ENCODE data around the gene SCAMP3. TPM values are rescaled to one million over a fixed set of nuclear protein-coding genes. Genes with fewer than 3 reads are reported as not detected.

Gene SCAMP3
- 35.9 and 41.3 TPM in 2 replicates for total RNA-seq

DNA sequence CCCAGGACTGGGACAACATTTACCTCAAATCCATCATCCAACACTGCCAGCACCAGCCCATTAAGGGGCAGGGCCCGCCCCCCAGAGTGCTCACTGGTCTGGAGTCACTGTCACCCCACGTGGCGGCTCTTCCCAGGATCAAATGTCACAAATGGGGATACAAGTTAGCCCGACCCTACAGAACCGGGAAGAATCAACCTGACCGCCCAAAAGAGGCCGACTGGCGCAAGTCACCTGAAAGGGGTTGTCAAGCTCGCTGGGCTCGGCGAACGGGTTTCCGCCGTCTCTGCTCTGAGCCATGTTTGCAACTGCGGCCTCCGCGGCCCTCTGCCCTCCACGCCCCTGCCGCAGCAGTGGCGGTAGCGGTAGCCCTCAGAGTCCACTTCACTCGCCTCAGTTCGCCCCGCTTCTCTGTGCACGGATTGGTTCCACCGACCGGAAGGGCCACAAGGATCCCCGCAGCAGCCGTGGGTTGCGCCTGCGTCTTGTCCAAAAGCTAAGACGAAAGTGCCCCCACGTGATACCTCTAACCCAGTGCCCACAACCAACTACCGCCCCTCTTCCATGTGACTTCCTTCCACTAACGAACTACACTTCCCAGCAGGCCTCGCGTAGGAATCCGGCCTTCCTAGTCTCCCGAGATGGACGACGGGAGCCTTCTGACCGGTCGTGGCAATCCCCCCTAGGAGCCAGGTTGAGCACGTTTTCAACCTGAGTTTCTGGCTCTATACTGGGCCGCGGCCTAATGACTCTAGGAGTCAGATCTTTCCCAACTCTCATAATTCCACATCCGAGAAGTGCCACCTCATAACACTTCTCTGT, at the start of gene SCAMP3:
SCAMP3 (minus strand) TSS at position 509 of the 822 bp plus-strand sequence; CDS start at position 300, 209 bp downstream.
- H4K20me1 ChIP-seq (ENCODE audit: insufficient read depth, low read length) = no peaks in the 10 kb centered on the region
- H3K79me2 ChIP-seq (ENCODE audit: insufficient read depth, low read length) = peaks cover 25% of the 10 kb centered on the region
- peak within 1 kb of the TSS; percentile 76 for H3K27ac ChIP-seq (ENCODE audit: low read depth, low read length)
- TF ChIP-seq, protein P1, sequence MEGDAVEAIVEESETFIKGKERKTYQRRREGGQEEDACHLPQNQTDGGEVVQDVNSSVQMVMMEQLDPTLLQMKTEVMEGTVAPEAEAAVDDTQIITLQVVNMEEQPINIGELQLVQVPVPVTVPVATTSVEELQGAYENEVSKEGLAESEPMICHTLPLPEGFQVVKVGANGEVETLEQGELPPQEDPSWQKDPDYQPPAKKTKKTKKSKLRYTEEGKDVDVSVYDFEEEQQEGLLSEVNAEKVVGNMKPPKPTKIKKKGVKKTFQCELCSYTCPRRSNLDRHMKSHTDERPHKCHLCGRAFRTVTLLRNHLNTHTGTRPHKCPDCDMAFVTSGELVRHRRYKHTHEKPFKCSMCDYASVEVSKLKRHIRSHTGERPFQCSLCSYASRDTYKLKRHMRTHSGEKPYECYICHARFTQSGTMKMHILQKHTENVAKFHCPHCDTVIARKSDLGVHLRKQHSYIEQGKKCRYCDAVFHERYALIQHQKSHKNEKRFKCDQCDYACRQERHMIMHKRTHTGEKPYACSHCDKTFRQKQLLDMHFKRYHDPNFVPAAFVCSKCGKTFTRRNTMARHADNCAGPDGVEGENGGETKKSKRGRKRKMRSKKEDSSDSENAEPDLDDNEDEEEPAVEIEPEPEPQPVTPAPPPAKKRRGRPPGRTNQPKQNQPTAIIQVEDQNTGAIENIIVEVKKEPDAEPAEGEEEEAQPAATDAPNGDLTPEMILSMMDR (IDR thresholded peaks at IDR 0.05; ENCODE audit: extremely low read depth, low read depth, low read length) = no peak
- H3K27me3 ChIP-seq (ENCODE audit: insufficient read depth, low read length) = no peaks in the 10 kb centered on the region
- no peaks in the 10 kb centered on the region for H3K9me3 ChIP-seq (ENCODE audit: low read depth, low read length)
- peak within 1 kb of the TSS; percentile 96 for H3K4me2 ChIP-seq (ENCODE audit: insufficient read depth, low read length)
- peak within 1 kb of the TSS; percentile 92 for H3K4me3 ChIP-seq (ENCODE audit: insufficient read depth, low read length)
- peaks cover 66% of the 10 kb centered on the region for H3K36me3 ChIP-seq (ENCODE audit: insufficient read depth, low read length)
- H3K4me1 ChIP-seq (ENCODE audit: insufficient read depth, low read length) = peaks cover 16% of the 10 kb centered on the region
- DNase-seq (ENCODE audit: insufficient read length, low spot score, missing footprints) = peak; percentile 99
- H2AFZ ChIP-seq (ENCODE audit: low read length) = peak within 1 kb of the TSS; percentile 89

DNA sequence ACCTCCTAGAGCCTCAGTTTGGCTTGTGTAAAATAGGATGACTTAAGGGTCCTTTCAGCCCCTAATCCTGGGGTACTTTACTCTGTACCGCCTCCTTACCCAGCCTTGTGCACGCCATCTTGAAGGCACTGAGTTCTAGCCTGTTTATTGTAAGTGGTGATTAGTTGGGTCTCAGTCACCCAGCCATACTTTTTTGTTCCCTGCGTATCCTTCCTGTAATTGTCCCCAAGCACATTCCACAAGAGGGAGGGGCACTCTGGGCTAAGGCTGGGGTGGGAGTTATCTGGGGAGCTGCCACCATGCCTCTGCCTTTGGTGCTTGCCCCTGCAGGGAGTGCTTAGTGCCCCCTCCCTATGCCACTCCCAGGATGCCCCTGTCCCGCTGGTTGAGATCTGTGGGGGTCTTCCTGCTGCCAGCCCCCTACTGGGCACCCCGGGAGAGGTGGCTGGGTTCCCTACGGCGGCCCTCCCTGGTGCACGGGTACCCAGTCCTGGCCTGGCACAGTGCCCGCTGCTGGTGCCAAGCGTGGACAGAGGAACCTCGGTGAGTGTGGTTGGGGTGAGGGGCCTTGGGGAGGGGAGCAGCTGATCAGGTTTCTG, 47.4 kb upstream of the SCAMP3 start:
- Histone ChIP-seq H2AFZ (ENCODE audit: low read length) (peak overlapping the region; percentile 90), H3K36me3 (ENCODE audit: insufficient read depth, low read length) (peaks cover 22% of the 10 kb centered on the region), H3K79me2 (ENCODE audit: insufficient read depth, low read length) (peaks cover 44% of the 10 kb centered on the region), H3K27ac (ENCODE audit: low read depth, low read length) (peak overlapping the region; percentile 87), H3K4me1 (ENCODE audit: insufficient read depth, low read length) (peaks cover 37% of the 10 kb centered on the region), H3K27me3 (ENCODE audit: insufficient read depth, low read length) (no peaks in the 10 kb centered on the region), H3K9me3 (ENCODE audit: low read depth, low read length) (no peaks in the 10 kb centered on the region), H3K4me3 (ENCODE audit: insufficient read depth, low read length) (peak overlapping the region; percentile 99), H4K20me1 (ENCODE audit: insufficient read depth, low read length) (no peaks in the 10 kb centered on the region), H3K4me2 (ENCODE audit: insufficient read depth, low read length) (peak overlapping the region; percentile 99)
- TF ChIP-seq, protein P1 (IDR thresholded peaks at IDR 0.05; ENCODE audit: extremely low read depth, low read depth, low read length) = no peak
- peak; percentile 72 for DNase-seq (ENCODE audit: insufficient read length, low spot score, missing footprints)

DNA sequence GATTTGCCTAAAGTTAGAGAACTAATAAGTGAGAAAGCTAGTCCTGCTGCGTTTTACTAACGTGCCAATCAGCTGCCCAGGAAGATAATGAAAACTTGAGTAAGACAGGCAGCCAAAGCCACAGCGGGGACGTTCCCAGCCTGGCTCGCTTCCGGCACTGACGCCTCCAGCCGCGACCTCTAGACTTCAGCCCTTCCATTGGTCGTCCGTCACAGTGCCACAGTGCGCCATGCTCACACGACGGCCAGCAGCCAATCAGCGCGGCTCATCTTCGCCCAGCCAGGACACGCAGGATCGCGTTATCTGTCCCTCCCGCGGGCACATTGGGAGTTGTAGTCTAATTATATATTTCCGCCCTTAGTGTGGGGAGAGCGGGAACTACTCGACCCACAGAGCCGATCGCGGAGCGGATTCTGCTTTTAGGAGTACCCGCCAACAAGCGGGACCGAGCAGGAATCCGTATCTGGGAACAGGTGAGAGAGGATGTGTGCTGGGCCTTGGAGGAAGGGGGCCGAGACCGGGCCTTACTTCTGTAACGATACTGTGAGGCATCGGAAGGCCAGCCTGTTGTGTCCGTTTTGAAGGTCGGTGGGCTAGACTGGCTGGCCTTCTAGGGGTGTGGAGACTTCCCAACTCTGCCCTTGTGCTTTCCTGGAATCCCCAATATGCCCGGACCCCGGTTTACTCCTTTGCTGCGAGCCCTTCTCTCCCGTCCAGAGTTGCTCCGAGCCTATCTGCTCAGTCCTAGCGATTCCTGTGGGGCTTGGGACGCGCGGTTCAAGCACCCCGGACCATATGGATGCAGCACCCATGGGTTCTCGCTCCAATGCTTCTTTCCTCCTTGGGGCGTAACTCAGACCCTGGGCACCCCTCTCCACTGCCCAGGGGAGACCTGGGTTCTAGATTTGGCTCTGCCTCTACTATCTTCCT, 46.6 kb upstream of the SCAMP3 start, which contains the start of gene FDPS:
FDPS (plus strand) TSS at position 374 of the 930 bp plus-strand sequence. CDS start 924 bp downstream, outside the sequence.
- no peaks in the 10 kb centered on the region for H3K27me3 ChIP-seq (ENCODE audit: insufficient read depth, low read length)

More for the DNA sequence above, 46.6 kb upstream of the SCAMP3 start, which contains the start of gene FDPS:
- Histone ChIP-seq H3K4me3 (ENCODE audit: insufficient read depth, low read length) (peak within 1 kb of the TSS; percentile 99), H3K27ac (ENCODE audit: low read depth, low read length) (peak within 1 kb of the TSS; percentile 87), H4K20me1 (ENCODE audit: insufficient read depth, low read length) (no peaks in the 10 kb centered on the region), H3K4me1 (ENCODE audit: insufficient read depth, low read length) (peaks cover 37% of the 10 kb centered on the region), H2AFZ (ENCODE audit: low read length) (peak within 1 kb of the TSS; percentile 90), H3K9me3 (ENCODE audit: low read depth, low read length) (no peaks in the 10 kb centered on the region), H3K4me2 (ENCODE audit: insufficient read depth, low read length) (peak within 1 kb of the TSS; percentile 99), H3K79me2 (ENCODE audit: insufficient read depth, low read length) (peaks cover 44% of the 10 kb centered on the region), H3K36me3 (ENCODE audit: insufficient read depth, low read length) (peaks cover 22% of the 10 kb centered on the region)
- TF ChIP-seq, protein P1 (IDR thresholded peaks at IDR 0.05; ENCODE audit: extremely low read depth, low read depth, low read length) = no peak
- peak; percentile 99 for DNase-seq (ENCODE audit: insufficient read length, low spot score, missing footprints)

All from osteoblast (primary cell).